SW480 (cell line): Measurements from ENCODE around the gene KCTD15.

Experiments
- DNase-seq: peaks from one replicate; pipeline ENCODE4 v3.0.0-alpha.2; 2016; ENCODE audit warnings: low spot score

KCTD15 gene

DNA sequence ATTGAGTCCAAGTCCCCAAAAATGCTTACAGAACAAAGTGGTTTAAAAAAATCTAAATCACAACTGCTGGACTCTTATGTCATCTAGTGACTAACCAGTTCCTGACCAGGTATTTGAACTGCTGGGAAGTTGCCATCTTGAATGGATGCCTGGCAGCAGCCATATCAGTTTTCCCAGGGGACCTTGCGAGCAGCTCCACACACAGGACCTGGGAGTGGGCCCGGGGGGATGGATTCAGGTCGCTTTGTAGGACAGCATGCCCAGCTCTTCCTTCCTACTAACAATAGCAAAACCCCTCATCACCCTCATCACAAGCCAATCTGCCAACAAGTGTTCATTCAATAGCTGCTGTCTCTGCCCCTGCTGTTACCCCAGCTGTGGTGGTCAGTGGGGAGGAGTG, 65.3 kb downstream of the KCTD15 start:
- no peak for DNase-seq

DNA sequence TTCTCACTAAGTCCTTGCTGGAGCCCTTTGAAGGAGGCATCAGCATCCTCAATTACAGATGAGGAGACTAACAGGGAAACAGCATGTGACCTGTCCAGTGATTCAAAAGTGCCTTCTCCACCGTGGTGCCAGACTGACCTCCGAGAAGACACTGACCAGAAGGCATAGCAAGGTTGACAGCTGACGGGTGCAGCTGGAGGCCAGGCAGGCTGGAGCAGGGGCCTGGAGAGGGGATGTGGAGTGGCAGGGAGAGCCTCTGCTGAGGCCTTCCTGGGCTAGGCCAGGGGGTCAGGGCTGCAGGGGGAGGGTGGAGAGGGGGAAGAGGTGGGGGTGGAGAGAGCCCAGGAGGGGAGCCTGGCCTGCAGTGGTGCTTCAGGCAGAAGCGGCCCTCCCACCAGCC, 66.3 kb downstream of the KCTD15 start:
- DNase-seq: no peak

DNA sequence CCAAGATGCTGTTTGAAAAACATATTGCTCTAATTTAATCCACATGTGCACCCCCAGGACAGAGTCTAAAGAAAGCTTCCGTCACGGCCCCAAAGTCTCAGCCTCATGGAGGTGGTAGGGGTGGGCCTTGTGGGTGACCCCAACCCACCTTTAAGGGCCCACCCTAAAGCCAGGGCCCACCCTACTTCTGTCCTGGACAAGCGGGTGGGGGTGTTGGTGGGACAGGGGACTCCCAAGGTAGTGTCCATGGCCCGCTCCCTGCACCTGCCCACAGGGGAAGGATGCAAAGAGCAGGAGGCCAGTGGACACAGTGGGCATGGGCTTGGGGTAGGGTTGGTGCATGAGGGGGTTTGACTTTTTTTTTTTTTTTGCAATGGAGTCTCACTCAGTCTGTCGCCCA, 66.8 kb downstream of the KCTD15 start:
- DNase-seq: no peak

DNA sequence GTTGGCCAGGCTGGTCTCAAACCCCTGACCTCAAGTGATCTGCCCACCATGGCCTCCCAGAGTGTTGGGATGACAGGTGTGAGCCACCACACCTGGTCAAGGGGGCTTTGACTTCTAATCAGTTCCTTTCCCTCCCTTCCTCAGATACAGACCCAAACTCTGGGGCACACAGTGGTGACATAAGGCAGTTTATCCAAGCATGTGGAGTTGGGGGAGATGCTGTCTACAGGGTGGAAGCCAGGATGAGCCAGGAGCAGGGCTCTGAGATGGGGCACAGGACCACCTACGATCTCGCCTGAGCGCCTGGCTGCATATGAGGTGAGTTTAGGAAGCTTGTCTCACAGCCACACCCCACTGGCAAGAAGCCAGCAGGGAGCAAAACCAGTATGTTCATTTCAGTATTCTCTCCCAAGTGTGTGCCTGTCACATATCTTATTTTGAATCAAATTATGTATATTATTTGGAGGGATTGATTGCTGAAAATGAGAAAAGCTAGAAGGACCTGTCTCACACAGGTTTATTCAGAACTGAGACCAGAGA, 67.7 kb downstream of the KCTD15 start:
- DNase-seq: peak; percentile 17

DNA sequence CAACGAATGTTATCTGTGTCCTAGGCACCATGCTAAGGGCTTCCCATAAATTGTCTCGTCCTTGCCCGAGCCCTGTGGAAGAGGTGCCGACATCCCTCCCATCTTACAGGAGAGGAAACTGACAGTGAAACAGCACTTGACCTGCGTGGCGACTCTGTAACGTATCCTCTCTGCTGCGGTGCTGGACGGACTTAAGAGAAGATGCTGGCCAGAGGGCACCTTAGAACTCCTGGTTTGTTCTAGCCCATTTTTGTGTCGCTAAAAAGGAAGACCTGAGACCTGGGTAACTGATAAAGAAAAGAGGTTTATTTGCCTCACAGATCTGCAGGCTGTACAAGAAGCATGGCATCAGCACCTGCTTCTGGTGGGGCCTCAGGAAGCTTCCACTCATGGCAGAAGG, 68.6 kb downstream of the KCTD15 start:
- no peak for DNase-seq
